GM18867 (cell line): ENCODE data around the gene MRPL52.
"Not testable (repeated sequence)": the region's sequence is repeated elsewhere in the genome, so short reads cannot be mapped to it uniquely, and the experiment has no call there.

Source experiments
- ATAC-seq: cut with Tn5 transposase; IDR thresholded peaks from one replicate; pipeline ENCODE4 v1.9.1; 2021; ENCODE audit warnings: mild to moderate bottlenecking, moderate library complexity; ENCODE audit not compliant: unreplicated experiment

Gene MRPL52

DNA sequence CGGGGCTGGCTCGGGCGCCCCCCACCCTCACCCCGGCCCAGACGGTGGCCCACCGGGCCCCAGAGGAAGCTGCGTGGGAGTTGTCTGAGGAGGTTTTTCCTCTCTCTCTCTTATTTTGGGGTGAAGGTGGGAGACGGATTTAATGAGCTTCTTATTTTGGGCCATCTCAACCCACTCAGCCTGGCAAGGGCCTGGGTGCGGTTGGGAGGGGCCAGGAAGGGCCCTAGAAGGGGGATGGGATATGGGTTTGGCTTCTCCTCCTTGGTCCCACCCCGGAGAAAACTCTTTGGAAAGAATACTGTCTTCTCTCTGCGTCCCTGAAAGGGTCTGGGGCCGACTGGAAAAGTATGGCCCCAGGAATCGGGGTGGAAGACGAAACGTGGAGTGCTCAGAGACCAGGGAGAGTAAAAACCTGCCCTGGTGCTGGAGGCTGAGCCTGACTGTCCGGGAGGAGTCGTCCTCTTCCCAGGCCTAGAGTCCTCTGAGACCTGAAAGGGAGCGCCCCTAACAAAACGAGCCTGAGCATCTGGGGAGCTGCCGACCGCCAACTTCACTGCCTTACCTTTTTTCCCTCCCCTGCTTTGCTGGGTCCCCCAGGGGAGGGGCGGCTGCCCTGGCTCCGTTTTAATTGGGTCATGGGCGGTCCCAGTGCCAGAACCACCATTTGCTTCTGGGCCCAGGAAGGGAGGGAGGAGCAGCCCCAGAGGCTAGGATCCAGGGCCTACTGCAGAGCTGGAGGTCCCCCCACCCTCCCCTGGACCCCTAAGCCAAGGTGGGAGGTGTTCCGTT is 8.3 kb downstream of the MRPL52 start:
- ATAC-seq: no peak

DNA sequence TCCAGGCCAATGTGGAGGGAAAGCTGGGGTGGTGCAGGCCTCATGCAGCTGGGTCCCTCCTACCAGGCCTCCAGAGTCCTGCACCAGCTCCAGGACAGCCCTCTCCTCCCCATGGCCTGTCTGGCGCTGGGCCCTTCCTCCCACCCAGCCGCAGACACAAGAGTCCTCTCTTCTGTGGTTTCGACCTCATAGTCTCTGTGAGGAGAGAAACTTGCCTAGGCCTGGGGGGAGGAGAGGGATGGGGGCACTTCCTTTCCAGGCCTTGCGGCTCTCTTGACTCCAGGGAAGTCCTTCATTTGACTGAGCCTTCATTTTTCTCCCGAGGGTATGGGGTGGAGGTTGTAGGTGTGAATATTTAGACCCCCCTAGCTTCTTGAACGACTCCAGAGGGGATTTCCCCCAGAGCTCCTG is 8.9 kb downstream of the MRPL52 start:
- ATAC-seq: no peak

DNA sequence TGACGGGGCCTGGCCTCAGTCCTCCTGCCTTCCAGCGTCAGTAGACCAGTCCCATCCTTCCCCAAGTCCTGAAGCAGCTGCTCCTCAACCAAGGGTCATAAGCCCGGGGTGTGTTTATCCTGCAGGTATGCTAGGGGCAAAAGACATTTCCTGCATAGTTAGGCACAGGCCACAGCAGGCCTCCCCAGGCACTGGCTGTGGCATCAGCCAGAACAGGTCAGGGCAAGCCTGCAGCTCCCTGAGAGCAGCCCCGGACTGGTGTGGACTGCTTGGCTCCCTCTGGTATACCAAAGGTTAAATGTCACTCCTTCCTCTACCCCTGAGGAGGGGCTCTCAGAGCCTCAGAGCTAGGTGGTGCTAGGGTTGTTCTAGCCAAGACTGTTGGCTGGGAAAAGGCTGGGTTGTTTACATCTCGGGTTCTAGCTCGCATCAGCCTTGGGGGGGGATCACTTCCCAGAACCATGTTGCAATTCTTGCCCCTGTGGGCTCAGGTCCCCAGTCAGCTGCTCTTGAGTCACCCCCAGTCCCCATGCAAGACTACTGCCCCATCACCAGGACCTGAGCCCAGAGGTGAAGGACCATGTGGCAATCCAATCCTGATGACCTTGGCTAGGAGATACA is 9.6 kb downstream of the MRPL52 start:
- no peak for ATAC-seq

DNA sequence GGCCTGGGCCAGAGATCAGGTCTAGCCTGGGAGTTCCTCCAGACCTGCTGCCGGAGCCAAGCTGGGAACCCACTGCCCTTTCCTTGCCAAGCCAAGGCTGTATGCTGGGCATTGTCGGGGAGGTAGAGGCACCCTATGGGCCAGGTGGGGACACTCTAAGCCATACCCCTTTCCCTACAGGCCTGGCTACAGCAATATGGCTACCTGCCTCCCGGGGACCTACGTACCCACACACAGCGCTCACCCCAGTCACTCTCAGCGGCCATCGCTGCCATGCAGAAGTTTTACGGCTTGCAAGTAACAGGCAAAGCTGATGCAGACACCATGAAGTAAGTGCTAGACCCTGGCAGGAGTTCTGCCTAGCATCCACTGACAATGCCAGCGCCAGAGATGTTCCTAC is 11.6 kb downstream of the MRPL52 start:
- ATAC-seq: no peak

- no peak for ATAC-seq
These were observed 12.1 kb downstream of the MRPL52 start for GRCh38 chr14:22841769-22842168.

DNA sequence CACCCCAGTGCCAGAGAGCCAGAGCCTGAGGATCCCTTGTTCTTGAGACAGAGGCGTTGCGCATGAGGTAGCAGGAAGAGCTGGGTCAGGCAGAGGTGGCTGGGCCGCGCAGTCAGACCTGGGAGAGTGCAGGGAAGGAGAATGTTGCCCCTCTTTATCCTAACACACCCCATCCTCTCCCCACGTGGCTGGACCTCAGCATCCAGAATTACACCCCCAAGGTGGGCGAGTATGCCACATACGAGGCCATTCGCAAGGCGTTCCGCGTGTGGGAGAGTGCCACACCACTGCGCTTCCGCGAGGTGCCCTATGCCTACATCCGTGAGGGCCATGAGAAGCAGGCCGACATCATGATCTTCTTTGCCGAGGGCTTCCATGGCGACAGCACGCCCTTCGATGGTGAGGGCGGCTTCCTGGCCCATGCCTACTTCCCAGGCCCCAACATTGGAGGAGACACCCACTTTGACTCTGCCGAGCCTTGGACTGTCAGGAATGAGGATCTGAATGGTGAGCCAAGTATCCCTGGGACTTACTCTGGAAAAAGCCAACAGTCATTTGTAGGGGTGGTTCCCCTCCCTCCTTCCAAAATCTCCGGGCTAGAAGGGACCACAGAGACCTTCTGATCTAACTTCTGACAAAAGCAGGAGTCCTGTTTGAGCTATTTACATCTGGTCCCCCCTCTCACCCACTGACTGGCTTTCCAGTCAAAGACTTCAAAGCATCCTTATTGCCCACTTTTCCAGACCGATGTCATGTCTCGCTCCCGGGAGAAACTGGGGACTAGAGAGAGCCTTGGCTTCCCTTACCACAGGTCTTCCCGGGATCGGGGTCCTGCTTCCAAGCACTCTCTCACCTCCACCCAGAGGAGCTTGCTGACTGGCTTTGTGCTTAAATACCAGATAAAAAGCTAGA is 12.8 kb downstream of the MRPL52 start:
- ATAC-seq: no peak

DNA sequence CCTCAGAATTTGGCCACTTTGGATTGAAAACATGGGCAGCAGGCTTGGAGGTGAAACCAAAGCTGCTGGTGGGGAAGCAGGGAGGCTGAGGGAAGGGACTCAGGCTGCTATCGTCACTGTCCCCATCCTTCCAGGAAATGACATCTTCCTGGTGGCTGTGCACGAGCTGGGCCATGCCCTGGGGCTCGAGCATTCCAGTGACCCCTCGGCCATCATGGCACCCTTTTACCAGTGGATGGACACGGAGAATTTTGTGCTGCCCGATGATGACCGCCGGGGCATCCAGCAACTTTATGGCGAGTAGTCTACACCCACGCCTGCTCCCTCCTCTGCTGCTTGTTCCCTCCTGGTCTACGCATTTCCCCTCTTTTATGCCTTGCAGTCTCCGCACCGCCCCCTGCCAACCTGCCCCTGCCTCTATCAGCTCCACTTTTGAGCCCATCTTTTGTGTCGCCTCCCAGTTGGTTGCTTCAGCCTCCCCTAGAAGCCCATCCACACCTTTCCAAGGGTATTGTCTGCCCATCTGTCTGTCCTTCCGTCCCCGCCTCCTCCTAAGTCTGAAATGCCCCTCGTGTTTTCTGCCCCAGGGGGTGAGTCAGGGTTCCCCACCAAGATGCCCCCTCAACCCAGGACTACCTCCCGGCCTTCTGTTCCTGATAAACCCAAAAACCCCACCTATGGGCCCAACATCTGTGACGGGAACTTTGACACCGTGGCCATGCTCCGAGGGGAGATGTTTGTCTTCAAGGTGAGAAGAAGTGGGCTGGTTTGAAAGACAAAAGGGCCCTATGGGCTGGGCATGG is 13.6 kb downstream of the MRPL52 start:
- ATAC-seq: no peak

GRCh38 chr14:22844221-22845102 is 14.8 kb downstream of the MRPL52 start:
- ATAC-seq: no peak

- ATAC-seq: no peak
These were observed 15.4 kb downstream of the MRPL52 start for GRCh38 chr14:22845103-22845394.

DNA sequence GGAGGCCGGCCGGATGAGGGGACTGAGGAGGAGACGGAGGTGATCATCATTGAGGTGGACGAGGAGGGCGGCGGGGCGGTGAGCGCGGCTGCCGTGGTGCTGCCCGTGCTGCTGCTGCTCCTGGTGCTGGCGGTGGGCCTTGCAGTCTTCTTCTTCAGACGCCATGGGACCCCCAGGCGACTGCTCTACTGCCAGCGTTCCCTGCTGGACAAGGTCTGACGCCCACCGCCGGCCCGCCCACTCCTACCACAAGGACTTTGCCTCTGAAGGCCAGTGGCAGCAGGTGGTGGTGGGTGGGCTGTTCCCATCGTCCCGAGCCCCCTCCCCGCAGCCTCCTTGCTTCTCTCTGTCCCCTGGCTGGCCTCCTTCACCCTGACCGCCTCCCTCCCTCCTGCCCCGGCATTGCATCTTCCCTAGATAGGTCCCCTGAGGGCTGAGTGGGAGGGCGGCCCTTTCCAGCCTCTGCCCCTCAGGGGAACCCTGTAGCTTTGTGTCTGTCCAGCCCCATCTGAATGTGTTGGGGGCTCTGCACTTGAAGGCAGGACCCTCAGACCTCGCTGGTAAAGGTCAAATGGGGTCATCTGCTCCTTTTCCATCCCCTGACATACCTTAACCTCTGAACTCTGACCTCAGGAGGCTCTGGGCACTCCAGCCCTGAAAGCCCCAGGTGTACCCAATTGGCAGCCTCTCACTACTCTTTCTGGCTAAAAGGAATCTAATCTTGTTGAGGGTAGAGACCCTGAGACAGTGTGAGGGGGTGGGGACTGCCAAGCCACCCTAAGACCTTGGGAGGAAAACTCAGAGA is 16.3 kb downstream of the MRPL52 start:
- ATAC-seq: no peak

- no peak for ATAC-seq
These were observed 17.2 kb downstream of the MRPL52 start for GRCh38 chr14:22846811-22847307.

- ATAC-seq: no peak
These were observed 18.1 kb downstream of the MRPL52 start for GRCh38 chr14:22847661-22848341.

GRCh38 chr14:22848351-22849164 is 18.9 kb downstream of the MRPL52 start:
- ATAC-seq: no peak

- ATAC-seq: no peak
These were observed 19.6 kb downstream of the MRPL52 start for GRCh38 chr14:22849212-22849819.

- no peak for ATAC-seq
These were observed 21.5 kb downstream of the MRPL52 start for GRCh38 chr14:22850944-22851764.

DNA sequence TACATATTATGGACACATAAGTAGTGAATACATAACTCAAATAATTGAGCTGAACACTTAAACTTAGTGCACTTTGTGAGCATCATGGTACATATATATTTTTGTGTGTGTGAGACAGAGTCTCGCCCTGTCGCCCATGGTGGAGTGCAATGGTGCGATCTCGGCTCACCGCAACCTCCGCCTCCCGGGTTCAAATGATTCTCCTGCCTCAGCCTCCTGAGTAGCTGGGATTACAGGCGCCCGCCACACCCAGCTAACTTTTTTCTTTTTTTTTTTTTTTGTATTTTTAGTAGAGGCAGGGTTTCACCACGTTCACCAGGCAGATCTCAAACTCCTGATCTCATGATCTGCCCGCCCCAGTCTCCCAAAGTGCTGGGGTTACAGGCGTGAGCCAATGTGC is 22.5 kb downstream of the MRPL52 start:
- not testable (repeated sequence) for ATAC-seq
